ENCODE measurements around the gene PSG5. TPM values are rescaled to one million over a fixed set of nuclear protein-coding genes. Genes with fewer than 3 reads are reported as not detected.
"Not testable (repeated sequence)": the region's sequence is repeated elsewhere in the genome, so short reads cannot be mapped to it uniquely, and the experiment has no call there.

PSG5 gene
- total and polyA plus RNA-seq, 2 donors = 0.05 TPM; not detected in 1

DNA sequence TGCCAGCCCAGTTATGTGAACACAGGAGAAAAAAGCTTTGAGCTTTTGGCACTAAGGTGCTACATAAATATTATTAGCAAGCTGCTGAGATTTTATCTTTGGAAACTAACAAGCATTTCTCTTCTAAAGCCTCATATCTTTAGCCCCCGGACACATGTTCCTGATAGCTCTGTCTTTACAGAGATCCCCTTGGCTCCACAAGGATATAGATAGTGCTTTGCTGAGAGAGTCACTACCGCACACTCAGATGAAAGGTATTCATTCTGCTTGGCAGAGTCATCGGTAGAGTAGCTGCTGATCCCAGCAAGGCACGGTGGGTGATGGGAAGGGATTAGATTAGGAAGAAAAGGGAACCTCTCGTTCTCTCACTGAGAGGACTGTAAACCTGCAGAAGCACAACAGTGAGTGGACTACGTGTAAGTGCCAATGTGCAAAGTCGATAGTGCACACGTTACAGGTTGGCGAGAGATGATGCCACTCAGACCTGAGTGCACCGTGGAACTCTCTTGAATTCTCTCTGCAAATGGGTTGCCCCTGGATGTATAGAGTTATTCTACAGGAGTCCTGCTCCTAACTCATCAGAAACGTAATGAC lies 65.8 kb downstream of the PSG5 start:
- not testable (repeated sequence) for H3K4me1 ChIP-seq (ENCODE audit: control insufficient read depth in 2 of 2, insufficient read depth in 2 of 2, low read length in 2 of 2); H3K27ac ChIP-seq (ENCODE audit: low read depth in 1 of 2, low read length in 1 of 2); H3K36me3 ChIP-seq (ENCODE audit: control insufficient read depth in 2 of 2, insufficient read depth in 2 of 2, low read length in 1 of 2); H3K9me3 ChIP-seq (ENCODE audit: control insufficient read depth in 2 of 2, insufficient read depth in 1 of 2, low read length in 1 of 2); H3K4me3 ChIP-seq (ENCODE audit: low read length in 2 of 2); DNase-seq (ENCODE audit: low read depth in 6 of 9, low spot score in 9 of 9); H3K27me3 ChIP-seq (ENCODE audit: control insufficient read depth in 2 of 2, insufficient read depth in 1 of 2, low read length in 1 of 2)
- 89% methylated on average over 11 of the region's 11 CpGs for WGBS

DNA sequence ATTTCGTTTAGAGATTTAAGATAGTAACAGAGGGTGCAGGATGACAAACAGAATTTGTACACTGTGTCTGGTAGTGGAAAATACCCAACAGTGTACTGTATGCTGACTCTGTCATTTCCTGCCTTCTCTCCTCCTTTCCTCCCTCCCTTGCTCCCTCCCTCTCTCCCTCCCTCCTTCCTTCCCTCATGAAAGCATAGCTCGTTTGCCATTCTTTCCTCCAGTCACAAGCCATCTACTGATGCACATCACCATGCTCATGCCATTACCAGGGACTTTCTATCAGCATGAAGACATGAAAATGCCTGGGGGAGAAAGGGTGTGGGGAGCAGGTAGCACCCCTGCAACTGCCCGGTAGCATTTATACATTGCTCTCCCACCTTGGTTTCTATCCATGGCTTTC lies 66.8 kb downstream of the PSG5 start:
- not testable (repeated sequence) for H3K4me3 ChIP-seq (ENCODE audit: low read length in 2 of 2); H3K4me1 ChIP-seq (ENCODE audit: control insufficient read depth in 2 of 2, insufficient read depth in 2 of 2, low read length in 2 of 2); H3K9me3 ChIP-seq (ENCODE audit: control insufficient read depth in 2 of 2, insufficient read depth in 1 of 2, low read length in 1 of 2); H3K27me3 ChIP-seq (ENCODE audit: control insufficient read depth in 2 of 2, insufficient read depth in 1 of 2, low read length in 1 of 2); DNase-seq (ENCODE audit: low read depth in 6 of 9, low spot score in 9 of 9); H3K36me3 ChIP-seq (ENCODE audit: control insufficient read depth in 2 of 2, insufficient read depth in 2 of 2, low read length in 1 of 2); H3K27ac ChIP-seq (ENCODE audit: low read depth in 1 of 2, low read length in 1 of 2)
- WGBS = 74% methylated on average over 3 of the region's 3 CpGs

Other genes with a start within 250 kb of the PSG5 start
- not detected for gene PSG7, start 249.3 kb downstream of the PSG5 start, total RNA-seq
- 0.07 TPM for gene PSG7, start 249.3 kb downstream of the PSG5 start, polyA plus RNA-seq
- gene PSG11, start 160.1 kb downstream of the PSG5 start, total RNA-seq = 0.05 TPM
- 0.07 TPM for gene PSG11, start 160.1 kb downstream of the PSG5 start, polyA plus RNA-seq
- gene PSG2, start 103.8 kb downstream of the PSG5 start, total RNA-seq = 0.05 TPM
- 0.05 TPM for gene PSG2, start 103.8 kb downstream of the PSG5 start, polyA plus RNA-seq
- gene PSG4, start 19.1 kb upstream of the PSG5 start, total RNA-seq = 0.05 TPM
- gene PSG4, start 19.1 kb upstream of the PSG5 start, polyA plus RNA-seq = 0.07 TPM
- not detected for gene PSG9, start 83.0 kb upstream of the PSG5 start, total RNA-seq
- 0.23 TPM for gene PSG9, start 83.0 kb upstream of the PSG5 start, polyA plus RNA-seq
- gene CD177, start 167.2 kb upstream of the PSG5 start, total RNA-seq = 0.99 TPM
- 0.80 TPM for gene CD177, start 167.2 kb upstream of the PSG5 start, polyA plus RNA-seq
- gene TEX101, start 228.4 kb upstream of the PSG5 start, total RNA-seq = 0.99 TPM
- gene TEX101, start 228.4 kb upstream of the PSG5 start, polyA plus RNA-seq = 0.18 TPM